Germinal center (tissue), 1 donor: ENCODE results near the gene TOP2A.
"Not testable (repeated sequence)": the region's sequence is repeated elsewhere in the genome, so short reads cannot be mapped to it uniquely, and the experiment has no call there.

ENCODE experiments used
- DNase-seq: peaks from one replicate; pipeline ENCODE4 v3.0.0; 2012; ENCODE audit warnings: mixed read lengths, low spot score

TOP2A gene

DNA sequence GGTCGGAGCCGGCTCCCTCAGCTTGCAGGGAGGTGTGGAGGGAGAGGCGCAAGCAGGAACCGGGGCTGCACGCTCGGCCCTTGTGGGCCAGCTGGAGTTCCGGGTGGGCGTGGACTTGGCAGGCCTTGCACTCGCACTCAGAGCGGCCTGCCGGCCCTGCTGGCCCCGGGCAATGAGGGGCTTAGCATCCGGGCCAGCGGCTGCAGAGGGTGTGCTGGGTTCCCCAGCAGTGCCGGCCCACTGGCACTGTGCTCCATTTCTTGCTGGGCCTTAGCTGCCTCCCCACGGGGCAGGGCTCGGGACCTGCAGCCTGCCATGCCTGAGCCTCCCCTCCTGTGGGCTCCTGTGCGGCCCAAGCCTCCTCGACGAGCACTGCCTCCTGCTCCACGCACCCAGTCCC, 41.9 kb downstream of the TOP2A start:
- DNase-seq: not testable (repeated sequence)

DNA sequence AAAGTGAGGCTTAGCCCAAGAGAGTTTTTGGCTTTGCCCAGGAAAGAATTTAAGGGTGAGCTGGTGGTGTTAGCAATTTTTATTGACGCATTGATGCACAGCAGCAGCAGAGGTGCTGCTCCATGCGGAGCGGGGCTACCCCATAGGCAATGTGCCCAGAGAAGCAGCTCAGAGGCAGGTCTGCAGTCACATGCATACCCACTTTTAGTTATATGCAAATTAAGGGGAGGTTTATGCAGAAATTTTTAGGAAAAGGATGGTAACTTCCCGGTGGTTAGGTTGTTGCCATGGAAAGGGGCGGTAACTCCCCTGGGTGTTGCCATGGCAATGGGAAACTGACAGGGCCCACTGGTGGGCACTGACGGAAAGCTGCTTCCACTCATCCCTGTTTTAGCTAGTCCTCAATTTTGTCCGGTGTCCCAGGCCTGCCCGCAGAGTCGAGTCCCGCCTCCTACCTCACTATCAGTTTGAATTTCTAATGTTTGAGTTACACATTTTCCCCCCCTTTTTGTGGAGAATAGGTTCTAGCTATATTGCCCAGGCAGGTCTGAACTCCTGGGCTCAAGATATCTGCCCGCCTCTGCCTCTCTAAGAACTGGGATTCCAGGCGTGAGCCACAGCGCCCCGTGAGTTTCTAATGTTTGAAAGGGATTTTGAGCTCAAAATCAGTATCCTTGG, 42.7 kb downstream of the TOP2A start:
- no peak for DNase-seq

DNA sequence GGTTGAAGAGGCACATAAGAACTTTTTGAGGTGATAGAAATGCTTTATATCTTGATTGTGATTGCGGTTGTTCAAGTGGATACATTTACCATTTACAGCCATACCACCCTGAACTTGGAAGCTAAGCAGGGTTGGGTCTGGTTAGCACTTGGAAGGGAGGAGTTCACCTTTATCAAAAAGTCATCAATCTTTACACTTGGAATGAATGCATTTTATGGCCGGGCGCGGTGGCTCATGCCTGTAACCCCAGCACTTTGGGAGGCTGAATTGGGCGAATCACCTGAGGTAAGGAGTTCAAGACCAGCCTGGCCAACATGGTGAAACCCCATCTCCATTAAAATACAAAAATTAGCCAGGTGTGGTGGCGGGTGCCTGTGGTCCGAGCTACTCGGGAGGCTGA, 43.7 kb downstream of the TOP2A start:
- no peak for DNase-seq

DNA sequence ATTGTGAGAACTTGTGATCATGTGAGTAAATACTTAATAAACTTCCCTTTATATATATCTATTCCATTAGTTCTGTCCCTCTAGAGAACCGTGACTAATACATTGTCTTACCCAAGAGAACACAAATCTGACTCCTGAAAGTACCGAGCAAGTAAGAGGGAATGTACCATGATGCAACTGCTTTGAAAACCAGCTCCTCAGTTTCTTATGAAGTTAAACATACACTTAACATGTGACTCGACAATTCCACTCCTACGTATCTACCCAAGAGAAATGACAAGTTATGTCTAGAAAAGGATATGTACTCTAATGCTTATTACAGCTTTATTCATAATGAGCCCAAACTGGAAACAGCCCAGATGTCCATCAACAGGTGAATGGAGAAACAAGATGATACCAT, 44.4 kb downstream of the TOP2A start:
- DNase-seq: no peak

DNA sequence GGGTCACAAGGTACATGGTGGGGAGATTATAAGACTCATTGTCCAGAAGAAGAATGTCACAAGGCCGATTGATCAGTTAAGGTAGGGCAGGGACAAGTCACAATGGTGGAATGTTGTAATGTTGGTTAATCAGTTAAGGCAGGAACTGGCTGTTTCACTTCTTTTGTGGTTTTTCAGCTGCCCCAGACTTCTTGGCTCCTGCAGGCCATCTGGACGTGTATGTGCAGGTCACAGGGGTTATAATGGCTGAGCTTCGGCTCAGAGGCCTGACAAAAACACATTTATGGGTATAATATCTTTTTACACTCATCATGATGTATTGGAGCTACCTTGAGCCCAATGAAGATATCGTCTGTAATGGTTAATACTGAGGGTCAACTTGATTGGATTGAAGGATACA, 45.1 kb downstream of the TOP2A start:
- DNase-seq: not testable (repeated sequence)

DNA sequence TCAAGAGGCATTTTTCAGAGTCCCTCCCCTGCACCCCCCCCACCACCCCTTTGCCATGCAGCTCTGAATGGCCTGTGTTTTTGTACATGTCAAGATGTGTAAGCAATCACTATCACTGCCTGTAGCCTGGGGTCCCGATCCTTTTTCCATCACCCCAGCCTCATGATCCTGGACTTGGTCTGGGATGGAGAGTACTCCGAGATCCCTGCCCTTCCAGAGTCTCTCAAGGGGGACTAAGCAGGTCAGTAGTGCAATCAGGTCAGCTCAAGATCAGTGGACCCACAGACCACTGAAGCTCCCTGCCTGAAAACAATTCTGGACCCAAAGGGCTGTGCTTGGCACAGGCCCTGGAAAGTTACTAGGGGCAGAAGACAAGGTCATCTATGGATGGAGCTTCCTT, 45.7 kb downstream of the TOP2A start:
- no peak for DNase-seq

DNA sequence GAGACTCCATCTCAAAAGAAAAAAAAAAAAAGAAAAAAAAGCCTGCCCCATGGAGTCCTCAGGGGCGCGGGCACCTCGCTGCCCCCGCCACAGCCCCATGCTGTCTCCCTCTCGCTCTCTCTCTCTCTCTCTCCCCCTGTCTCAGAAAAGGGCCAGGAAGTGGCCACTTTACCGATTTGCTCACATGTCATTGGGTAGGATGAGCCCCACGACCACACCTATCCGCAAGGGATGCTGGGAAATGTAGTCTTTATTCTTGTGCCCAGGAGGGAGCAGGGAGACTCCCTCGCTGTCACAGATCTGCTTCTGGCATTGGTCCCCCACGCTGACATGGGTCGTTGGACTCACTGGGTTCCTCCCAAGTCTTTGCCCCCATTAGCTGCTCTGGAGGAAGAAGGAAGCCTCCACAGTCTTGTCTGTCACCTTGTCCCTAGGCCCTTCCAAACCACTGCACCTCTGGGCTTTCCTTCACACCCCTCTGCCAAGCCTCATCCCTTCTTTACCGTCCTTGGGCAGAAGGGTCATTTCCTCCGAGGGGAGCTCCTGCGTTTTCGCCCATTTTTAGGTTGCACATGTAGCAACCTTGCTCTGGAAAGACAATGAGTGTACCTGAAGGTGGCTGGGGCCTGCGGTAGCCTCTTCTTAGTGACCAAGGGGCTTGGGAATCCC, 46.3 kb downstream of the TOP2A start:
- peak; percentile 51 for DNase-seq

DNA sequence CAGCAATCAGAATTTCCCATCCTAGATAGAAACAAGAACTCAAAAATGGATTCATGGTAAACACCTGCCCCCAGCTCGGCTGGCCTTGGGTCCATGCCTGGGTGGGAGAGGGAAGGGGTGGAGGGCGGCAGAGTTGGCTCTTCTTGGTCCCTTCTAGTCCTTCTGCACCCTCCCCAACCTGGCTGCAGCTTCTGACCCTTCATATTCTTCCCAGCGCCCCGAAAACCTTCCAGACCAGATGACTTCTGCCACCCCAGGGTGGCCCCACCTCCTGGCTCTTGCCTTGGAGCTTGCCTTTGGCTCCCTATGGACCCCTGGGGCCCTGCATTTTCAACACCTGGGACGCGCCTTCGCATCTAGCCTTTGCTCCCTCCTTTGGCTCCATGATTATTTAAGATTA, 47.8 kb downstream of the TOP2A start:
- DNase-seq: no peak

DNA sequence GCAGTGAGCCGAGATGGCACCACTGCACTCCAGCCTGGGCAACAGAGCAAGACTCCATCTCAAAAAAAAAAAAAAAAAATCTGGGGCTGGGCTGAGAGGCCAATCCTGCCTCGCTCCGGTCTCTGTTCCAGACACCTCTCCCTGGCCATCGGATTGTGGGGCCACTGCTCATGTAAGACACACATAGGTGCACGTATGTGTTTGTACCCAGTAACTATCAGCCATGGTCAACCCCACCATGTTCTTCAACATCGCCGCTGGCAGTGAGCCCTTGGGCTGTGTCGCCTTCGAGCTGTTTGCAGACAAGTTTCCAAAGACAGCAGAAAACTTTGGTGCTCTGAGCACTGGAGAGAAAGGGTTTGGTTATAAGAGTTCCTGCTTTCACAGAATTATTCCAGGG, 50.0 kb downstream of the TOP2A start:
- not testable (repeated sequence) for DNase-seq

DNA sequence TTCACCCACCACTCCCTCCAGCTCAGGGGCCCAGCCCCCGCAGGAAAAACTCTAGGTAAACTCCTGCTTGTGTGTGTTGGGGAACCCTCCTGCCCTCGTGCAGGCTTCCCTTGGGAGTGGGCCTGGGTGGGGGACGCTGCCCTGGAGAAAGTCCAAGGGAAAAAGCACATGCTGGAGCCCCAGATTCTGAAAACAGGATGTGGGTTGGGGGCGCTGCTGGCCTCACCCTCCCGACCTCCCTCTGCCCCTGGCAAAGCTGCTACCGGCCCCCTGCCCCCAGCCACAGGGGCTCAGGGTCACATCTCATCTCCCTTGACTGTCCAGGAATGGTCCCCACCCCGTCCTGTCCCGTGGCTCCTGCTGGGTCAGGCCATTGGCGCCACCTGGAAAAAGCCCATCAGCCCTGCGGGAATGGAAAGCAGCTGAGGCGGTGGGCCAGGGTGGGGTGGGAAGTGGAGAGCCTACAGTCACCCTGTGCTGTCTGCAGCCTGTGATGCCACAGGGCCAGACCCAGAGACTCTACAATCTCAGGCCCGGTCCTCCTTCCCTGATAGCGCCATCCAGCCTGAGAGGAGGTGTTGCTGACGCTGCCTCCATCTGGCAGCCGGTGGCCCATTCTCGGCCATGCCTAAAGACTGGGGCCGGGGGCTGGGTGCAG, 50.7 kb downstream of the TOP2A start:
- no peak for DNase-seq

DNA sequence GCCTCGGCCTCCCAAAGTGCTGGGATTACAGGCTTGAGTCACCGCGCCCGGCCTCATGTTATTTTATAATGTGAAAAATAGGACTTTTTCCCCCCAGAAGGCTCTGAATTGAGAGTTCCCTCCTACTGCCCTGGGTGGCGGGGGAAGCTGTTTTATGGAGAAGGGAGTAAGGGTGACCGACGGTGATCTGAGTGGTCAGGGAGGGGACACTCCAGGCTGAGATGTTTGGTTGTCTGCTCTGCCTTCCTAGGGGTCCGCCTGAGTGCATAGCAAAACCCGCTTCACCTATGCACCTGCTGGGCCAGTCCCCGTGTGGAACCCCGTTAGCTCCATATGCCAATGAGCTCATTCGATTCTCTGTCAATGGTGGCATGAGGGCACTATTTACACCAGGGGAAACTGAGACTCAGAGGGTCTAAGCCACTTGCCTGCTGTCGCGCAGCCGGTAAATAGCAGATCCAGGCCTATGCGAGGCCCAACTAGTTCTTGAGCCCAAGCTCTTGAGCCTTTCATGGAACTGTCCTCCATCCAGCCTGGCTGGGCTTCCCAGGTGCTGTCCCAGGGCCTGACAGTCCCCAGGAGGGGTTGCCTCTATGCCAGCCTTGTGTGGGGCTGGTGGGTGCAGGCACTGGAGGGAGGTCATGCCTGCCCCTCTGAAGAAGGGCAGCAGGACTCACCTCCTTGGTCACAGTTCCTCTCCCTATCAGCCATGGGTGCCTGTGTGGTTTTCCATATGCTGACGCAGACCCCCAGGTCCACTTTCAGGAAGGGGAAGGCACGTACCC, 51.4 kb downstream of the TOP2A start:
- DNase-seq: no peak

DNA sequence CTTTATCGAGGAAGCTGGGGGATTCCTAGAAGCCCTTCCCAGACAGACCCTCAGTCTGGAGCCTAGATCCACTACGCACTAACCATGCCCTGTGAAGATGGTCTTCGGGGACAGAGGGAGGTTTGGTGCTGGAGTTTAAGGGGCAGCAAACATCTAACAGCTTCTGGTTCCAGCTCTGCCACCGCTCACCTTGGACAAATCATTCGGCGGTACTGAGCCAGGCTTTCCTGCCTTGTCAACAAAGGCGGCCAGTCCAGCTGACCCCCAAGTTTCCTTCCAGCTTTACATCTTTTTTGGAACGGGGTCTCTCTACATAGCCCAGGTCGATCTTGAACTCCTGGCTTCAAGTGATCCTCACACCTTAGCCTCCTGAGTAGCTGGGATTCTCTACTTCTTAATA, 52.8 kb downstream of the TOP2A start:
- no peak for DNase-seq

DNA sequence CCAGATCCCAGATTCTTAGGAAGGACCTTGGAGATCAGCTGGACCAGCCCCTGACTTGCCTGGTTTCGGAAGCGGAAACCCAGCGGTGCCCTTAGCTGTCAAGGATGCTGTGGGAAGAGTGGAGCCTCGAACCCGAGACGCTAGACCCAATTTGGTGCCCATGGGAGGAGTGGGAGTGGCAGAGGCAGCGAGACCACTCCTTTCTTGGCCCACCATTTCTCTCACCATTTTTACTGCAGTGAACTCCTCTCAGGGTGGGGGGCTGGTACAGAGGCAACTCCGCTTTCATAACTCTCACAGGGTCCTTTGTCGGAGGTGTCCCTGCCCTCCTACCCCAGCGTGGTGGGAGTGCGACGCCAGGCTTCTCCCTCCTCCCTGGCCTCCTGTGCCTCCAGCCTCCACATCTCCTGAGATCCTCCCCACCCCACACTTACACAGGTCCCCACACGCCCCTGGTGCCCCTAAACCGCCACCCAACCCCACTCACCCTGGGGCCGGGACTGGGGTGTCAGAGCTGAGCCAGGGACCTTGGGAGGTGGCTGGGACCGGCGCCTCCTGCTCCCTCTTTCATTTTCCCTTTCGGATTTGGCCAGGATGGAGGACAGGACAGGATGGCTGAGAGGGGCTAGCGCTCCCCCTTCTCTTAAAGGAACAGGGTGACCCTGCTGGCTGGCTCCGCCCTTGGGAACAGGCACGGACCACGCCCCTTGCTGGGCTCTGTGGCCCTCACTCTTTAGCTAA, 53.4 kb downstream of the TOP2A start, which contains the start of gene GJD3:
GJD3 (minus strand) TSS at position 617 of the 741 bp plus-strand sequence. CDS start 922 bp downstream, outside the sequence.
- DNase-seq: no peak

DNA sequence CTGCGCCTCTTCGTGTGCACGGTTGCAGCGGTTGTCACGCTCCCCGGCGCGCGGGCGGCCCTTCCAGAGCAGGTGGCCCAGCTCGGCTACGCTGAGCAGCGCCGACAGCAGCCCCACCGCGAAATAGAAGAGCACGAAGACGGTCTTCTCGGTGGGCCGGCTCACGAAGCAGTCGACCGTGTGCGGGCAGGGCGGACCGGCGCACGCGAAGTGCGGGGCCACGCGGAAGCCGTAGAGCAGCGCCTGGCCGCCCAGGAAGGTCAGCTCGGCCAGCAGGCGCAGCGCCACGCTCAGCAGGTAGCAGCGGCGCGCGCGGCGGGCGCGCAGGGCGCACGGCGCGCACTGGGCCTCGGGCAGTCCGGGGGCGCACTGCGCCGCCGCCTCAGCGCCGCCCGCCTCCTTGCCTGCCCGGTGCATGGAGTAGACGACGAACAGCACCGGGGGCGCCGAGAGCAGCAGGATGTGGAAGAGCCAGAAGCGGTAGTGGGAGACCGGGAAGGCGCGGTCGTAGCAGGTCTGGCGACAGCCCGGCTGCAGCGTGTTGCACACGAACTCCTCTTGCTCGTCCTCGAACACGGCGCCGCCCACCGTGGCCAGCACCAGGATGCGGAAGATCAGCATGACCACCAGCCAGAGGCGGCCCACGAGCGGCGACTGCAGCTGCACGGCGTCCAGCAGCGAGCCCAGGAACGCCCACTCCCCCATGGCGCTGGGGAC, 54.4 kb downstream of the TOP2A start:
- no peak for DNase-seq

DNA sequence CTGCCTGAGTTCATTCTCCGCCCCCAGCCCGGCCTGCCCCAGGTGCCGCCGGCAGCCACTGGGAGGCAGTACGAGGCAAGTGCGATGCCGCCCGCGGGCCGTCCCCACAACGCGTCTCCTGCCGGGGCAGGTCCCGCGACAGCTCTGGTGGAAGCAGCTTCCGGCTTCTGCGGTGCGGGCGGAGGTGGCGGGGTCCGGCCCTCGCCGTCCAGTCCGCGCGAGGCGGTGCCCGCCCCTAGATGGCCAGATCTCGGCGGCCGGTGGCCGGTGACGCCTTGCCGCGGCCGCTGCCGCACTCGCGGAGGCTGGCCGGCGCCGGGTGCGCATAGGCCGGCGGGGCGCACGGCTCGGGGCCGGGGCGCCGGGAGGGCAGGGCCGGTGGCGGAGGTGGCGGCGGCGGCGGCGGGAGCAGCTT, 55.0 kb downstream of the TOP2A start:
- DNase-seq: peak; percentile 86

DNA sequence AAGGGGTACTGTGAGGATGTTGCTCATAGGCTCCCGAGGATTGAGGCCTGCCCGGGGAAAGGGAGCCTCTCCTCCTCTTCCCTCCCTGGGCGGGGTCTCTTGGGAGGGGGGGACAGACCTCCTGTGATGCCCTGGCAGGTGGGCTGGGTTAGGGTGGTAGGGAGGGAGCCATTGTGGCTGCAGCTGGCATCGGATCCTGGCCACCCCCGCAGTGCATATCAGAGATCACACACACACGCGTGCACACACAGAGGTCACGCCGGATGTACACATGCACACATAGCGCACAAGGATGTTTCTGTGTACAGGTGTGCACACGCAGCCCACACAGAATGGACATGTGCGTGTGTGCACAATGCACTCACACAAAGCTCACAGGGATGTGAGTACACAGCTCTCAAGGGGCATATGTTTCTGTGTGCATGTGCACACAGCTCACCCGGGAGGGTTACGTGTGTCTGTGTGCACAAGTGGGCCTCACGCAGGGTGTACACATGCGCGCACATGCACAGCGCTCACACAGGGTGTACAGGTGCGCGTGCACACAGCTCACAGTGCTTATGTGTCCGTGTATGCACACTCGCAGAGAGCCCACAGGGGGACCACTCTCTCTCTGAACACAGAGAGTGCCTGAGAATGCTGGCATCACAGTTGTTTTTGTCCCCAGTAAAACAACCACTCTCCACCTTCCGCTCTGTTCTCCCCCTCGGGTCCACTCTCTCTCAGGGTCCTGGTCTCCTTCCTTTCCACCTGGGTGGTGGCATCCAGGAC, 55.6 kb downstream of the TOP2A start:
- DNase-seq: no peak

DNA sequence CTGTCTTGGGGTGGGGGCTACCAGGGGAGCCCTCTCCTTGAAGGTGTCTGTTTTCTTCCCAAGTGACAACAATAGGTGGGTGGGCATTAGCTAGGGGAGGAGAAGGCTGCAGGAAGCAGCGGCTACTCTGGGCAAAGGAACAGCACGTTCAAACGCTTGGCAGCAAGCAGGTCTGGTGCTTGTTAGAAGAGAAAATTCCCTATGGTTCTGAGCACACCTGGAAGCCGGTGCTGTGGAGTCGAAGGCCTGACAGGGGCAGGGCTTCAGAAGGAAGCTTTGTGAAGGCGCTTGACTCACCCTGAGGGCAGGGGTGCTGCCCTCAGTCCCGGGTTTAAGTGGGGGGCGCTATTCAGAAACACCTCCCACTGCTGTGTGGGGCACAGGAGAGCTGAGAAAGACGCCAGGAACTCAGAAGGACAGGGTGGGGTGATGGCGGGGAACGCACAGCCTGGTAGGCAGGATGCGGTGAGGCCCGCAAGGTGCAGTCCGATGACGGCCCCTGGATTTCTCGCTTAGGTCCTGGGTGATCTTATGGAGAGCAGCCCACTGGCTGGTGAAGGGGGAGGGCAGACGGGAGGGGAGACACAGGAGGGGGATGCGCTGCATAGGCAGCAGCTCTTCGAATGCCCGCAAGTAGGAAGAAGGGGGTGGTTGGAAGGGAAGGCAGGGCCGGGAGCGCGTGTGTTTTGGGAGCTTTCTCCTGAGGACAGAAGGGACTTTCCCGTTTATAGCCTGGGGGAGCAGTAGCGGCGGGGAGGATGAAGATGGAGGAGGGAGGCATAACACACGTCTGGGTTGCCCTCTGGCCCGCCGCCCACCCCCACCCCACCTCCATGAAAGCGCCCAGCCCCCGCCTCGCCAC, 56.4 kb downstream of the TOP2A start:
- DNase-seq: no peak

DNA sequence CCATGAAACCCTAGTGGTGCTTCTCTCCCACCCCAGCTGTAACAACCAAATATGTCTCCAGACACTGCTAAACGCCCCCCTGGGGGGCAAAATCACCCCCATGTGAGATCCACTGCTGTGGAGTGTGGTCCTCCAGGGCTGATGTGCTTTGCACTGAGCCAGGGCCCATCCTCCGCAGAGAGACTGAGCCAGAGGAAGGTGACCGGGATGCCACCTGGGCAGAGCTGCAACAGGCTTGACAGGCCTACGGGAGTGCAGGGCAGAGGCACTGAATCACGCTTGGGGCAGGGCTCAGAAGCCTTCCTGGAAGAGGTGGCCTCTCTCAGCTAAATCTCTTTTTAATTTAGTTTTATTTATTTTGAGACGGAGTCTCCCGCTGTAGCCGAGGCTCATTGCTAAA, 57.6 kb downstream of the TOP2A start:
- DNase-seq: no peak

DNA sequence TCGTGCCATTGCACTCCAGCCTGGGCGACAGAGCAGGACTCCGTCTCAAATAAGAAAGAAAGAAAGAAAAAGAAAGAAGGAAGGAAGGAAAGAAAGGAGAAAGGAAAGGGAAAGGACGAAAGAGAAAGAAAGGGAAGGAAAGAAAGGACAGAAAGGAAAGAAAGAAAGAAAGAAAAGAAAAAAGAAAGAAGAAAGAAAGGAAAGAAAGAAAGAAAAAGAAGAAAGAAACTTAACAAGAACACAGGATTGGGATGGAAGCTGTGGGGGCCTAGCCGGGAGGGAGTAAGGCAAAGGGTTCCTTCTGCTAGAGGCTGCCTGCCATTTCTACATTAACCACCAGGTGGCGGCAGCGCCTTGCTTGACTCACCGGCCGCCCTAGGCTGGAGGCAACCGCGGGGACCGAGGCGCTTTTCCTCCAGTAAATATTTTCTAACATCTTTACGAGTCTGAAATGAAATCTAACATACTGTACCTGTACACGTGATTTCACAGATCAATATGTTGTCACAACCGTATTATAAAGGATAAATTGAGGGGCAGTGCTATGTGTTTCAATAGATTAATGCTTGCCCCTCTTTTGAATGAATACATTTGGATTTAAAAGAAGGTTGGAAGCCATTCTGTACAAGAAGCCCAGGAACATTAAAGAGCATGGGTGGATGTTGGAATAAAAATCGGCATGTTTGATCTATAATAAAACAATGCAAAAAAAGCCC, 59.2 kb downstream of the TOP2A start:
- DNase-seq: peak; percentile 88
